IMR-90 (cell line): ENCODE results near the gene FAM234B. TPM values are rescaled to one million over a fixed set of nuclear protein-coding genes. Genes with fewer than 3 reads are reported as not detected.

Source experiments
- ATAC-seq: fragments of 200-7000 bp; cut with Tn5 transposase; 2 replicates; pipeline ENCODE4 v1.9.1; 2020; ENCODE audit warnings: low read depth, mild to moderate bottlenecking, moderate library complexity
- BruUV-seq: library from RNA; stranded (reverse); fragments of 400-500 nt; replicated peaks from 2 replicates; lab custom pipeline; 2021; lab: Mats Ljungman, UMichigan
- CTCF ChIA-PET: fragments of 300-600 bp; formaldehyde crosslinking; extraction: SDS; loops from one replicate; lab custom pipeline; 2021; ENCODE audit warnings: antibody characterized with exemption; lab: Yijun Ruan, JAX
- POLR2A ChIA-PET: fragments of 300-600 bp; sonication (Branson Sonifier 250); formaldehyde crosslinking; loops from one replicate; lab custom pipeline; 2022; ENCODE audit warnings: antibody characterized with exemption; ENCODE audit not compliant: unreplicated experiment; lab: Charles Lee
- DNase-seq: peaks from one replicate; pipeline ENCODE4 v3.0.0; 2013
- H2AFZ ChIP-seq: replicated peaks from 2 replicates; pipeline ENCODE3; 2013; ENCODE audit warnings: low read length, mild to moderate bottlenecking; ENCODE audit not compliant: poor library complexity
- H2AK5ac ChIP-seq: 2 replicates; pipeline ENCODE4 v1.6.1; 2013; ENCODE audit warnings: low read depth, low read length, inconsistent platforms
- H2AK9ac ChIP-seq: replicated peaks from 2 replicates; pipeline ENCODE3; 2013; ENCODE audit warnings: mild to moderate bottlenecking, low read depth, low read length, moderate library complexity; ENCODE audit not compliant: poor library complexity
- H2BK120ac ChIP-seq: 2 replicates; pipeline ENCODE4 v1.6.1; 2013; ENCODE audit warnings: low read depth, low read length, inconsistent platforms
- H2BK15ac ChIP-seq: 3 replicates; pipeline ENCODE4 v1.6.1; 2013; ENCODE audit warnings: low read depth, low read length, inconsistent platforms
- H2BK20ac ChIP-seq: 2 replicates; pipeline ENCODE4 v1.6.1; 2013; ENCODE audit warnings: low read depth, mild to moderate bottlenecking, inconsistent platforms, low read length, moderate library complexity
- H2BK5ac ChIP-seq: 2 replicates; pipeline ENCODE4 v1.6.1; 2013; ENCODE audit warnings: mild to moderate bottlenecking, low read depth, low read length, inconsistent platforms; ENCODE audit not compliant: poor library complexity, severe bottlenecking
- H3K14ac ChIP-seq: replicated peaks from 2 replicates; pipeline ENCODE4 v1.6.1; 2013; ENCODE audit warnings: low read depth, low read length, inconsistent platforms
- H3K18ac ChIP-seq: 2 replicates; pipeline ENCODE4 v1.6.1; 2013; ENCODE audit warnings: low read depth, low read length, control low read depth
- H3K23ac ChIP-seq: 2 replicates; pipeline ENCODE4 v1.6.1; 2013; ENCODE audit warnings: low read depth, low read length, inconsistent platforms
- H3K27ac ChIP-seq: 2 replicates; pipeline ENCODE4 v1.5.1; 2013; ENCODE audit warnings: mild to moderate bottlenecking, control low read depth, low read length; ENCODE audit not compliant: insufficient read depth
- H3K27me3 ChIP-seq: 2 replicates; pipeline ENCODE4 v1.6.1; 2013; ENCODE audit warnings: low read length; ENCODE audit not compliant: control insufficient read depth, insufficient read depth
- H3K36me3 ChIP-seq: 2 replicates; pipeline ENCODE4 v1.6.1; 2013; ENCODE audit warnings: low read length, mixed read lengths; ENCODE audit not compliant: control insufficient read depth, insufficient read depth
- H3K4ac ChIP-seq: 2 replicates; pipeline ENCODE4 v1.6.1; 2013; ENCODE audit warnings: low read depth, low read length, inconsistent platforms
- H3K4me1 ChIP-seq: 2 replicates; pipeline ENCODE4 v1.6.1; 2013; ENCODE audit warnings: low read length, mixed read lengths; ENCODE audit not compliant: control insufficient read depth, insufficient read depth
- H3K4me2 ChIP-seq: 2 replicates; pipeline ENCODE4 v1.6.1; 2013; ENCODE audit warnings: low read depth, mild to moderate bottlenecking, control low read depth, low read length, moderate library complexity
- H3K4me3 ChIP-seq: 2 replicates; pipeline ENCODE4 v1.5.1; 2013; ENCODE audit warnings: low read depth, mild to moderate bottlenecking, control low read depth, low read length, moderate library complexity; ENCODE audit not compliant: insufficient read depth
- H3K56ac ChIP-seq: 2 replicates; pipeline ENCODE4 v1.6.1; 2013; ENCODE audit warnings: low read length, inconsistent platforms; ENCODE audit not compliant: insufficient read depth; ENCODE audit errors: extremely low read depth
- H3K79me1 ChIP-seq, 2 experiments: 2 replicates each; pipeline ENCODE4 v1.6.1; 2013; ENCODE audit warnings: low read length in 2 of 2, inconsistent platforms in 1 of 2, low read depth in 1 of 2
- H3K9ac ChIP-seq: 2 replicates; pipeline ENCODE4 v1.6.1; 2013; ENCODE audit warnings: low read depth, low read length, control low read depth
- H3K9me1 ChIP-seq: 2 replicates; pipeline ENCODE4 v1.6.1; 2013; ENCODE audit warnings: low read length, inconsistent platforms; ENCODE audit not compliant: insufficient read depth
- H3K9me3 ChIP-seq: 2 replicates; pipeline ENCODE4 v1.6.1; 2013; ENCODE audit warnings: low read length; ENCODE audit not compliant: control insufficient read depth, insufficient read depth
- H4K20me1 ChIP-seq: 2 replicates; pipeline ENCODE4 v1.6.1; 2013; ENCODE audit warnings: low read length, inconsistent platforms; ENCODE audit not compliant: insufficient read depth
- H4K5ac ChIP-seq: 2 replicates; pipeline ENCODE4 v1.6.1; 2013; ENCODE audit warnings: mild to moderate bottlenecking, low read depth, low read length, control low read depth
- H4K8ac ChIP-seq, 2 experiments: 2 replicates each; pipeline ENCODE4 v1.6.1; 2013; ENCODE audit warnings: low read depth in 2 of 2, low read length in 2 of 2, control low read depth in 1 of 2, inconsistent platforms in 1 of 2
- H4K91ac ChIP-seq: 2 replicates; pipeline ENCODE4 v1.6.1; 2013; ENCODE audit warnings: low read depth, low read length, inconsistent platforms; ENCODE audit not compliant: insufficient read depth
- BHLHE40 ChIP-seq: fragments of 150-350 bp; IDR thresholded peaks from 2 replicates; pipeline ENCODE4 v1.6.1; 2016; ENCODE audit warnings: mild to moderate bottlenecking, low read depth, low read length
- CEBPB ChIP-seq: IDR thresholded peaks from 2 replicates; pipeline ENCODE4 v1.6.1; 2012; ENCODE audit warnings: low read depth, low read length, improper control_type of control experiment
- CHD1 ChIP-seq: IDR thresholded peaks from 2 replicates; pipeline ENCODE4 v1.6.1; 2012; ENCODE audit warnings: low read depth, low read length, improper control_type of control experiment
- ELK1 ChIP-seq: fragments of 150-350 bp; IDR thresholded peaks from 2 replicates; pipeline ENCODE4 v1.6.1; 2016; ENCODE audit warnings: low read depth, mild to moderate bottlenecking, low read length, moderate library complexity, borderline replicate concordance
- FOS ChIP-seq: fragments of 150-350 bp; IDR thresholded peaks from 2 replicates; pipeline ENCODE4 v1.6.1; 2016; ENCODE audit warnings: low read depth, low read length
- MAFK ChIP-seq: IDR thresholded peaks from 2 replicates; pipeline ENCODE4 v1.6.1; 2012; ENCODE audit warnings: low read depth, low read length, improper control_type of control experiment
- MXI1 ChIP-seq: IDR thresholded peaks from 2 replicates; pipeline ENCODE4 v1.6.1; 2012; ENCODE audit warnings: low read depth, mild to moderate bottlenecking, low read length, moderate library complexity, borderline replicate concordance
- POLR2A ChIP-seq: IDR thresholded peaks from 2 replicates; pipeline ENCODE4 v1.6.1; 2012; ENCODE audit warnings: mild to moderate bottlenecking, low read depth, low read length
- RAD21 ChIP-seq: IDR thresholded peaks from 2 replicates; pipeline ENCODE4 v1.6.1; 2012; ENCODE audit warnings: low read length, improper control_type of control experiment
- RCOR1 ChIP-seq: IDR thresholded peaks from 2 replicates; pipeline ENCODE4 v1.6.1; 2012; ENCODE audit warnings: mild to moderate bottlenecking, low read length, improper control_type of control experiment; ENCODE audit not compliant: insufficient replicate concordance
- RFX5 ChIP-seq: IDR thresholded peaks from 2 replicates; pipeline ENCODE4 v1.8.0; 2012; ENCODE audit warnings: low read depth, mild to moderate bottlenecking, low read length, moderate library complexity
- USF2 ChIP-seq: fragments of 150-350 bp; IDR thresholded peaks from 2 replicates; pipeline ENCODE4 v1.6.1; 2017; ENCODE audit warnings: mild to moderate bottlenecking, antibody characterized with exemption, low read length, low read depth
- WGBS, 2 experiments: methylation state at CpG; one replicate each; pipeline versions ENCODE4 v1.1.5 to v1.1.7; 2013; ENCODE audit warnings: missing lambda C conversion rate in 2 of 2; ENCODE audit not compliant: insufficient read length in 1 of 2; ENCODE audit errors: extremely low coverage in 2 of 2; 5-methylcytosine and 5-hydroxymethylcytosine counted together
- dilution Hi-C: fragments of 300-500 bp; cut with HindIII; formaldehyde crosslinking; loops from one replicate; pipeline ENCODE4 v1.14.3; 2018; ENCODE audit warnings: low sequenced_read_pairs; ENCODE audit not compliant: unreplicated experiment
- in situ Hi-C: fragments of 300-500 bp; cut with MboI; formaldehyde crosslinking; loops from 3 replicates; pipeline ENCODE4 v1.14.3; 2019; ENCODE audit warnings: low sequenced_read_pairs, inconsistent platforms, mixed read lengths
- intact Hi-C: fragments of 100-400 bp; cut with micrococcal nuclease; formaldehyde crosslinking; loops from 2 replicates; pipeline ENCODE4 v1.10.0; 2022
- polyA plus RNA-seq, 3 experiments: library from polyadenylated mRNA; depleted of rRNA; stranded (reverse); fragments of >200 nt; gene quantifications; 2 replicates each; pipeline ENCODE4 v1.2.3, GENCODE V29; 2012; ENCODE audit warnings: low replicate concordance in 1 of 3
- total RNA-seq: library from RNA; depleted of rRNA; stranded (reverse); fragments of >200 nt; gene quantifications from 2 replicates; pipeline ENCODE4 v1.2.3, GENCODE V29; 2012

FAM234B gene
- total and polyA plus RNA-seq, 2 of the 4 experiments (the other 2 are of a cell fraction), result 3.6 to 8.6 TPM

DNA sequence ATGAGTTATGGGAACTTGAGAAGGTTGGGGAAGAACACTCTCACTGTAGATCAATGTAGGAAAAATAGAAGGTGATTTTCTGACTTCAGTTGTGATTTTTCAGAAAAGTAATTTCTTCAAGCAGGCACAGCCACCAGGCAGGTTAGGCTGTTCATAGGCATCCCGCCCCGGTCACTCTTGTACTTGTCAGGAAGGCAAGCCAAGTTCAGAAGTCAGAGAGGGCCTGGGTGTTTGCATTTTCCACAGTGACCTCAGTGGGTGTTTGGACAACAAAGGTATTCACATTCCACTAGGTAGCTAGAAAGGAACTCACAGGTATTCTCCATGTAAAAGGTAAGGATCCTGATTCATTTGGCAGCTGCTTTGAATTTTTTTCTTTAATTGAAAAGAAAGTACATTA lies 3.0 kb upstream of the FAM234B start:
- Histone ChIP-seq H3K4me1 (peaks cover 4% of the 10 kb centered on the region), H2AK9ac (no peak overlapping the region), H3K4me2 (no peak overlapping the region), H2BK20ac (no peak overlapping the region), H3K9me1 (0 out of 2 replicates have a peak, but pooled peaks cover 2% of the 10 kb centered on the region), H3K9me3 (no peaks in the 10 kb centered on the region), H3K79me1 (peaks cover 3 to 7% of the 10 kb centered on the region in 2 experiments; a peak in 2 of 4 replicates), H3K56ac (no peak overlapping the region), H3K18ac (no peak overlapping the region), H3K4me3 (no peak overlapping the region), H2AK5ac (no peak overlapping the region), H4K5ac (no peak overlapping the region), H3K36me3 (no peaks in the 10 kb centered on the region), H2BK120ac (no peak overlapping the region), H2AFZ (no peak overlapping the region), H3K14ac (no peak overlapping the region), H3K9ac (no peak overlapping the region), H4K20me1 (no peaks in the 10 kb centered on the region), H2BK5ac (no peak overlapping the region), H3K23ac (no peak overlapping the region), H3K4ac (no peak overlapping the region), H3K27ac (no peak overlapping the region), H2BK15ac (no peak overlapping the region), H4K91ac (no peak overlapping the region), H4K8ac (no peak overlapping the region), H3K27me3 (no peaks in the 10 kb centered on the region)
- 100% methylated on average over 1 of the region's 2 CpGs; no CpG with 5 or more reads in 1 of the 2 experiments for WGBS, 2 experiments
- dilution Hi-C loops (no loop called here), in situ Hi-C loops (loop anchor here (25.0 kb wide), 1 partner anchor 496 kb away; no protein-coding TSS in a partner anchor), intact Hi-C loops (loop anchor here (5.0 kb wide), 1 partner anchor 51 kb away; no protein-coding TSS in a partner anchor)
- BruUV-seq, result no TSS peak
- ChIA-PET CTCF (no interaction called here), POLR2A (no interaction called here)
- DNase-seq (no peak), ATAC-seq (no peak)
- no peak for TF ChIP-seq RCOR1
- TF ChIP-seq MAFK, result no peak
- no peak for TF ChIP-seq MXI1
- no peak for TF ChIP-seq CHD1
- TF ChIP-seq RAD21, result no peak
- no peak for TF ChIP-seq POLR2A
- no peak for TF ChIP-seq USF2
- no peak for TF ChIP-seq BHLHE40
- TF ChIP-seq CEBPB, result no peak
- no peak for TF ChIP-seq ELK1
- TF ChIP-seq FOS, result no peak
- TF ChIP-seq RFX5, result no peak
